HL-60/S4 (cell line): ENCODE data around the gene KCNJ8.
"Not testable (repeated sequence)": the region's sequence is repeated elsewhere in the genome, so short reads cannot be mapped to it uniquely, and the experiment has no call there.

Experiments used
- in situ Hi-C: fragments of 300-500 bp; cut with MboI; formaldehyde crosslinking; loops from 2 replicates; pipeline ENCODE4 v1.14.3; 2022; ENCODE audit warnings: low sequenced_read_pairs

The KCNJ8 gene

GRCh38 chr12:21788089-21788983, 13.8 kb upstream of the KCNJ8 start:
- in situ Hi-C loops: no loop called here

- in situ Hi-C loops: no loop called here
These were observed 11.6 kb upstream of the KCNJ8 start for GRCh38 chr12:21786041-21786531.

GRCh38 chr12:21782723-21783122, 8.2 kb upstream of the KCNJ8 start:
- in situ Hi-C loops: not testable (repeated sequence)

- in situ Hi-C loops: no loop called here
These were observed 6.3 kb upstream of the KCNJ8 start for GRCh38 chr12:21780786-21781185.

GRCh38 chr12:21776175-21776574, 1.7 kb upstream of the KCNJ8 start:
- in situ Hi-C loops: no loop called here

DNA sequence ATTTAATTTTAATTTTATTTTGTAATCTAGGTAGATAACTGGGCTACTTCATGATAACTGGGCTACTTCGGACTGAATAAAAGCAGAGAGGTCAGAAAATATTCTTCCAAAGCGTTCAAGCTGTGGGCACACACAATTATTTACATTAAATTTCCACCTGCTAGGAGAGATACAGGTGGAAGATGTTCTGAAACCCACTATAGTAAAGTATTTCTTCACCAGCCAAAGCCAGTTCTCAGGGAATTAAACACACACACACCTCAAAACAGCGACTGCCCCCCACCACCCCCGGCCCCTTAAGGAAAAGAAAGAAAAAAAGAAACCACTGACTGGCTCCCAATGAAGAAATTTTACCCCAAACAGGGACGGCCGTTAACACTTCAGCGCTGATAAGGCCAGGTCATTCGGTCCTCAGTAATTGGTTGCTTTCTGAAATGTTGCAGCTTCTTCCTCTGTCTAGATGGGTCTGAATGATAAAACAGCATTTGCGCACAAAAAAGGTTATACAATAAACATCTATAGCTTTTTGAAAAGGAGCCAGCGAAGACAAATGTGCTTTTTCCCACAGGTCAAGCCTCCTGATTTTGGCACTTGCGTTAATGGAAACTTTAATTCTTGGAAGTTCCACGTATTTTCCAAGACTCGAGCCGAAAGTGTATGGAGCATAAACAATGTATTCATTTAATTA, 771 bp upstream of the KCNJ8 start:
- in situ Hi-C loops: no loop called here

GRCh38 chr12:21773806-21774205, 700 bp downstream of the KCNJ8 start:
- in situ Hi-C loops: no loop called here

DNA sequence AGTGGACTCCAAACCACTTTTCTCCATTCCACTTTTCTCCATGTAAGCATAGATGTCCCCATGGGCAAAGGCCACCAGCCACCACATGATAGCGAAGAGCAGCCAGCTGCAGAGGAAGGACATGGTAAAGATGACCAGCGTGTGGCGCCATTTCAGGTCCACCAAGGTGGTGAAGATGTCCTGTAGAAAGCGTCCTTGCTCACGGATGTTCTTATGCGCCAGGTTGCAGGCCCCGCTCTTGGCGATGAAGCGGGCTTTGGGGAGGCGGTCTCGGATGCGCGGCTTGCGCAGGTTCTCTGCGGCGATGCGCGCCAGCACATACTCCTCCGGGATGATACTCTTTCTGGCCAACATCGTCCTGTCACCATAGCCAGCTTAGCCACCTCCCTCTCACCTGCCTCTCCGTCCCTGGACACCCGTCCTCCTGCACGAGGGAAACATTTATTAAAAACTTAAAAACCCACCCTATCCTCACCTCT, 1.2 kb downstream of the KCNJ8 start:
- in situ Hi-C loops: no loop called here

- in situ Hi-C loops: no loop called here
These were observed 3.2 kb downstream of the KCNJ8 start for GRCh38 chr12:21771311-21771710.

GRCh38 chr12:21769307-21769706, 5.2 kb downstream of the KCNJ8 start:
- in situ Hi-C loops: no loop called here

DNA sequence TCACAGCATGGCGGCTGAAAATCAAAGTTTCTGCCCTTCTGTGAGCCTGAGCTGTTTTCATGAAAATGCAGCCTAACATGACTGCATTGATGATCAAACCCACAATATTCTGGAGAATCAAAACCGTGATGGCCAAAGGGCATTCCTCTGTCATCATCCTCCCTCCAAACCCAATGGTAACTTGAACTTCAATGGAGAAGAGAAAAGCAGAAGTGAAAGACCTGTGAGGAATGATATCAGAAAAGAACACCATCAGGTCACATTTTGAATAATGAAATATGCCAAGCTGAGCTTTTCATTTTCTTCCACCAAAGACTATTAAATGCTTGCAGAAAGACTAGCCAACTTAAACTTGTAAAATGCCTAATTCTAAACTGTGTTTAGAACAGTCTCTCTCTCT, 8.1 kb downstream of the KCNJ8 start:
- in situ Hi-C loops: no loop called here

DNA sequence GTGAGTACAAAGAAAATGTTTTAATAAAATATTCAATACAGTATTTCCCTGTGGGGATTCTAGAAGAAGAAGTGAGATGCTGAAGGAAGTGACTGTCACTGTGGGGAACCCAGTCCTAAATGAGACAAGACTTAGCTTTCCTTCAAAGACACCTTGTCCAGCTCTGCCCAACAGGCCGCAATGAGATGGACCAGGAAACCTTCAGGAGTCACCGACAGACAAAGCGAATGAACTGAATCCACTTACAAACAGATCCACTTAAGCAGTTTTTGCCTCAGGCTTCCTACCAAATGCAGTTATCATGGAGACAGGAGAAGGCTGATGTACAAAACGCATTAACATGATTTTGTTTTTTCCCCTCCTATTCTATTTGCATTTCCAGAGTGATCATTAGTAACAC, 9.6 kb downstream of the KCNJ8 start:
- in situ Hi-C loops: no loop called here

DNA sequence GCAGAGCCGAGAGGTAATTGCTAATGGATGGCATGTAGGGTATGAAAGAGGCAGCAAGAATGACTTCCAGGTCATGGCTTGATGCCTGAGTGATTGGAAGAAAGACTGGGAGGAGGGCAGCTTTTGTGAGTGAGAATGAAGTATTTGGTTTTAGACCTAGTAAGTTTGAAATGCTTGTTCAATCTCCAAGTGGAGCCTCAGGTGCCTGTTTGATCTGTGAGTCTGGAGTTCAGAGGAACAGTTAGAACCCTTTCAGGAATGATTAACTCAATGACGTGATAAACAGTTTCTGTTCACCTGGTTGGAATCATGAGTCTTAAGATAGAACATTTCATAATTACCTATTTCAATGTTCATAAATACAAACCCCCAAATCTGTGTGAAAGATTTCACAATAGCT, 10.4 kb downstream of the KCNJ8 start:
- in situ Hi-C loops: no loop called here

- in situ Hi-C loops: no loop called here
These were observed 11.0 kb downstream of the KCNJ8 start for GRCh38 chr12:21763531-21763930.

GRCh38 chr12:21759737-21760136, 14.8 kb downstream of the KCNJ8 start:
- in situ Hi-C loops: no loop called here

DNA sequence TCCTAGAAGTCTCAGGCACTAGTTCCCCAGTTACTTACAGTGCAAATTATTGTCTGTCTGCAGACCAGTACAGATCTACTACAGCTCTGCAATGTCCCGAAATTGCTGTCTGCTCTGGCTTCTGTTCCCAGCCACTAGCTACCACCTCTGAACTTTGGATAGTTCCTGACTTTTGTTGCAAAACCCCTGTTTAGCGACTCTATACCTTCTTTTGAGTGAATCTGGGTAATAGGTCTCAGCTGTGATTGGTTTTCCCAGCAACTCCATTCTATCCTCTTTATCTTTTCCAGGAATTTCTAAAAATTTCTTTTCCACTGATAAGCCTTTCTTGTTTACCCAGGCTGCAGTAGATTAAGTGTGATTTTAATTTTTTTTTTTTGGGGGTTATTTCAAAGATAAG, 16.8 kb downstream of the KCNJ8 start:
- in situ Hi-C loops: no loop called here

GRCh38 chr12:21756699-21757098, 17.8 kb downstream of the KCNJ8 start:
- in situ Hi-C loops: no loop called here

GRCh38 chr12:21751517-21751916, 23.0 kb downstream of the KCNJ8 start:
- in situ Hi-C loops: no loop called here

DNA sequence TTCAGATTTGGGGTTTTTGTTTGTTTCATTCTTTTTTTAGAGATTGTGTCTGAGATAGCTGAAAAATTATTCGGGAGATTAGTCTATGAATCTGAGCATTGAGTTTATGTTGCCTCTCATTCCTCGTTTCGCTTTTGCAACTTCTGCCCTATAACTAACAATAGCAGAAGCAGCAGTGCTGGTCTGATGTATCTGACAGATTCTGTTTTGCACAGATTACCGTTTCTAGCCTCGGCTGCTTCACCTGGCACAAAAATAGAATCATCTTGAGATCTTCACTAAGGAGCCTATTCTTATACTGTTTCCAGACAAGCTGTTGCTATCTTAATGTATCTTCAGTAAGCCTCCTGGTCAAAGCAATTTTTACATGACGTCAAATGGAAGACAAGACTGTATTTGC, 29.2 kb downstream of the KCNJ8 start:
- in situ Hi-C loops: no loop called here

GRCh38 chr12:21731144-21731543, 43.4 kb downstream of the KCNJ8 start:
- in situ Hi-C loops: no loop called here

DNA sequence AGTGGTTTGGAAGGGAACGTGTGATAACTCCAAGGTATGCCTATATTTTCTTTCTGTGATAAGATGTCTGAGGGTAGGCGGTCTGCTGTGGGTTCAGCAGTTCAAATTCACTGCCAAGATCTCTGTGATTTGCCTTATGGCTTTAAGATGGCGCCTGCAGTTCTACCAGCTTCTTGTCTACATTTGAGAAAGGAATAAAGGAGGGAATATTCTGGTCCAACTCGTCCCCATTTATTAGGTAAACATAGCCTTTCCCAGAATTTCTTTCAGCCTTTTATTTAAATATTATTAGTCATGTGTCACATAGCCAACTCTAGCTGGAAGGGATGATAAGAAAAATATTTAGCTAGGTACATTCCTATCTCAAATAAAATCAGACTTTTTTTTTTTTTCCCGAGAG, 48.8 kb downstream of the KCNJ8 start:
- in situ Hi-C loops: no loop called here
